Mesothelial cell of epicardium (in vitro differentiated cells): ENCODE results near the gene LAMB3. TPM values are rescaled to one million over a fixed set of nuclear protein-coding genes. Genes with fewer than 3 reads are reported as not detected.

Source experiments
- DNase-seq, 2 experiments: peaks; one replicate each; pipeline ENCODE4 v3.0.0; 2021; ENCODE audit warnings: low spot score in 2 of 2; ENCODE audit not compliant: unreplicated experiment in 2 of 2
- H3K27ac Mint-ChIP-seq: 2 replicates; pipeline ENCODE4 v1.8.0; 2021; ENCODE audit warnings: mixed read lengths
- H3K27me3 Mint-ChIP-seq: 2 replicates; pipeline ENCODE4 v1.8.0; 2021; ENCODE audit warnings: low read depth, mixed read lengths
- H3K36me3 Mint-ChIP-seq: 2 replicates; pipeline ENCODE4 v1.8.0; 2021; ENCODE audit warnings: mixed read lengths
- H3K4me1 Mint-ChIP-seq: 2 replicates; pipeline ENCODE4 v1.8.0; 2021; ENCODE audit warnings: mixed read lengths
- H3K4me3 Mint-ChIP-seq: 2 replicates; pipeline ENCODE4 v1.8.0; 2021; ENCODE audit warnings: mild to moderate bottlenecking, moderate library complexity, mixed read lengths
- H3K9me3 Mint-ChIP-seq: 2 replicates; pipeline ENCODE4 v1.8.0; 2021; ENCODE audit warnings: mixed read lengths
- total RNA-seq: library from RNA; stranded (reverse); gene quantifications from 3 replicates; pipeline ENCODE4 v1.2.1, GENCODE V29; 2021
- TF ChIP-seq, protein P1 (sequence below): fragments of 200-600 bp; sonication (generic); IDR thresholded peaks from one replicate; pipeline ENCODE4 v1.5.0; 2021; ENCODE audit warnings: antibody characterized with exemption; ENCODE audit not compliant: unreplicated experiment

The LAMB3 gene
- total RNA-seq, 1 donor from 2014 or later: 34.7 TPM

DNA sequence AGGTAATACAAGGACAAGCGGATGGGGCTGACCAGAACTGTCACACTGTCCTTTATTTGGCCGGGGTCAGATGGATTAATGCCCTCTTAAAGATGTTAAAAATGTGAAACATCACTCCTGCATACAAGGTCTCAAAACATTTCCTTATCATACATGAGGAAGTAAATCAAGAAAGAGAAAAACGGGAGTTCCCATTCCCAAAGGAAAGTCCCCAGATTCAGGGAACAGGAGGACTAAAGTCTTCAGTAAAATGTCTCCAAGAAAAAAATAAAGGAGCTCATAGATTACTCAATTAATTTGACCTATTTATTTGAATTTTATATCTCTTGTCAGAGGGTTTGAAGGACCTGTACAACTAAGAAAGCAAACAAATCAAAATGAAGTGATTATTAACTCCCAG, 39.0 kb upstream of the LAMB3 start:
- Mint-ChIP-seq H3K4me3 (no peak overlapping the region), H3K27me3 (peaks cover 32% of the 10 kb centered on the region), H3K27ac (no peak overlapping the region), H3K36me3 (no peaks in the 10 kb centered on the region), H3K9me3 (no peaks in the 10 kb centered on the region), H3K4me1 (peaks cover 16% of the 10 kb centered on the region)
- no peak for DNase-seq
- TF ChIP-seq, protein P1, sequence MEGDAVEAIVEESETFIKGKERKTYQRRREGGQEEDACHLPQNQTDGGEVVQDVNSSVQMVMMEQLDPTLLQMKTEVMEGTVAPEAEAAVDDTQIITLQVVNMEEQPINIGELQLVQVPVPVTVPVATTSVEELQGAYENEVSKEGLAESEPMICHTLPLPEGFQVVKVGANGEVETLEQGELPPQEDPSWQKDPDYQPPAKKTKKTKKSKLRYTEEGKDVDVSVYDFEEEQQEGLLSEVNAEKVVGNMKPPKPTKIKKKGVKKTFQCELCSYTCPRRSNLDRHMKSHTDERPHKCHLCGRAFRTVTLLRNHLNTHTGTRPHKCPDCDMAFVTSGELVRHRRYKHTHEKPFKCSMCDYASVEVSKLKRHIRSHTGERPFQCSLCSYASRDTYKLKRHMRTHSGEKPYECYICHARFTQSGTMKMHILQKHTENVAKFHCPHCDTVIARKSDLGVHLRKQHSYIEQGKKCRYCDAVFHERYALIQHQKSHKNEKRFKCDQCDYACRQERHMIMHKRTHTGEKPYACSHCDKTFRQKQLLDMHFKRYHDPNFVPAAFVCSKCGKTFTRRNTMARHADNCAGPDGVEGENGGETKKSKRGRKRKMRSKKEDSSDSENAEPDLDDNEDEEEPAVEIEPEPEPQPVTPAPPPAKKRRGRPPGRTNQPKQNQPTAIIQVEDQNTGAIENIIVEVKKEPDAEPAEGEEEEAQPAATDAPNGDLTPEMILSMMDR: no peak

DNA sequence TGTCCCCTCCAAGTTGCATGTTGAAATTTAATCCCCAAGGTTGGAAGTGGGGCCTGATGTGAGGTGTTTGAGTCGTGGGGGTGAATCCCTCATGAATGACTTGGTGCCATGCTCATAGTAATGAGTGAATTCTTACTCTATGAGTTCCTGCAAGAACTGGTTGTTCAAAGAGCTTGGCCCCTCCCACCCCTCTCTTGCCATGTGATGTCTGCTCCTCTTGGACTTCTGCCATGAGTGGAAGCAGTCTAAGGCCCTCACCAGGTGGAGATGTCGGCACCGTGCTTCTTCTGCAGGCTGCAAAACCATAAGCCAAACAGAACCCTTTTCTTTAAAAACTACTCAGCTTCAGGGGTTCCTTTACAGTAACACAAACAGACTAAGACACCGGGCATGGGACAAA, 37.3 kb upstream of the LAMB3 start:
- H3K9me3 Mint-ChIP-seq: no peaks in the 10 kb centered on the region
- DNase-seq: no peak
- peaks cover 18% of the 10 kb centered on the region for H3K27me3 Mint-ChIP-seq
- H3K4me3 Mint-ChIP-seq: no peak overlapping the region
- no peaks in the 10 kb centered on the region for H3K36me3 Mint-ChIP-seq
- H3K27ac Mint-ChIP-seq: no peak overlapping the region
- H3K4me1 Mint-ChIP-seq: peaks cover 20% of the 10 kb centered on the region
- TF ChIP-seq, protein P1: no peak

DNA sequence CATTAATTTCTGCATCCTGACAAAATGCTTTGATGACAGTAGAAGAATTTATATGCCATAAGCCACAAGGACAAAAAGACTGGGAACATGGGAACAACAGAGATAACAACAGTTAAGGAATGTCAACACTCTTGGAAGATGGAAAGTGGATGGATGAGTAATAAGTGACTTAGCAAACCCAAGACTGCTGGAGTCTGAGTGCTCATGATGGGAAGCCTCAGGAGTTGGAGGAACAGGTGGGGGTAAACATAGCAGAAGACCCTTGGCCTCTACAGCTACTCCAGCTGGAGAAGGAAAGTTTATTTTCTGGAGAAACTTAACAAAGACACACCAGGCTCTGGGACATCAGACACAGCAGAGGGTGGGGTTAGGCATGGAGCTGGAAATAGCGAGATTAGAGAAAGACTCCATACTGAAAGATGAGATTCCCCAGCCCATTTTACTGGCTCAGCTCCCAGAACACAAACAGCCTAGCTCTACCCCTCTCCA, 36.6 kb upstream of the LAMB3 start:
- no peak for DNase-seq
- no peaks in the 10 kb centered on the region for H3K9me3 Mint-ChIP-seq
- peak overlapping the region; percentile 31 for H3K27ac Mint-ChIP-seq
- H3K36me3 Mint-ChIP-seq: no peaks in the 10 kb centered on the region
- peaks cover 20% of the 10 kb centered on the region for H3K4me1 Mint-ChIP-seq
- H3K4me3 Mint-ChIP-seq: no peak overlapping the region
- H3K27me3 Mint-ChIP-seq: peaks cover 12% of the 10 kb centered on the region
- TF ChIP-seq, protein P1: no peak

DNA sequence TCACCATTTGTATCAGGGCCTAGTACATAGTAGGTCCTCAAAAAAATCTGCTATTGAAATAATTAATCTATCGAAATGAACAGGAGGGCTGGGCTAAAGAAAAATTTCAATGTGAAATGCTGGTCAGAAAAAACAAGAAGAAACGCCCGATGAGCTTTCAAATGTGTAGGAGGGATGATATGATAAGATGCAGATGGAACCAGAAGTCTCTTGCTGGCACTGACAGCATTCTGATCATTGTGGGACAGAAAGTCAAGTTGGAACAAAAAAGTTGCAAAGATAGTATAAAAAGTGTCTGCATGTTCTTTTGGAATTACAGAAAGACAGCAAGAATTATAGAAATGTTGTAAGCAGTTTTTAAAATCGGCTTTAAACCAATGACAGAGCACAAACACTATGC, 34.1 kb upstream of the LAMB3 start:
- TF ChIP-seq, protein P1: no peak
- peaks cover 22% of the 10 kb centered on the region for H3K27me3 Mint-ChIP-seq
- H3K9me3 Mint-ChIP-seq: peaks cover 2% of the 10 kb centered on the region
- H3K27ac Mint-ChIP-seq: no peak overlapping the region
- peaks cover 14% of the 10 kb centered on the region for H3K4me1 Mint-ChIP-seq
- H3K4me3 Mint-ChIP-seq: no peak overlapping the region
- no peaks in the 10 kb centered on the region for H3K36me3 Mint-ChIP-seq
- no peak for DNase-seq

DNA sequence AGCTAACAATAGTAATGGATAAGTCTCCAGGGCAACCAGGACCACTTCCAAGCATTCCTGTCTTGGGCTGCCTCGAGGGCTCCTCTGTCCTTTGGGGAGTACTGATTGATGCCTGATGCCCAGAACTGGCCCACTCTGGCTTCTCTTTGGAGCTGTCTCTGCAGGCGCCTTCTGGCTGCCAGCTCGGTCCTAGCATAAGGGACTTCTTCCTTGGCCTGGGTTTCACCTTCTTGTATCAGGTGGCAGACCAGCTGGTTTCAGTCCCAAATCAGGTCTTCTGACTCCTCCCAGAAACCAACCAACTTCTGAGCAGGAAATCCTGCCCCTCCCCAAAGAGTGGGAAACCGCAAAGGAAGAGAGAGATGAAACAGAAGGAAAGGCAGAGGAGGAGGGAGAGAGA, 33.6 kb upstream of the LAMB3 start:
- TF ChIP-seq, protein P1: no peak
- Mint-ChIP-seq H3K27me3 (peaks cover 27% of the 10 kb centered on the region), H3K27ac (no peak overlapping the region)

DNA sequence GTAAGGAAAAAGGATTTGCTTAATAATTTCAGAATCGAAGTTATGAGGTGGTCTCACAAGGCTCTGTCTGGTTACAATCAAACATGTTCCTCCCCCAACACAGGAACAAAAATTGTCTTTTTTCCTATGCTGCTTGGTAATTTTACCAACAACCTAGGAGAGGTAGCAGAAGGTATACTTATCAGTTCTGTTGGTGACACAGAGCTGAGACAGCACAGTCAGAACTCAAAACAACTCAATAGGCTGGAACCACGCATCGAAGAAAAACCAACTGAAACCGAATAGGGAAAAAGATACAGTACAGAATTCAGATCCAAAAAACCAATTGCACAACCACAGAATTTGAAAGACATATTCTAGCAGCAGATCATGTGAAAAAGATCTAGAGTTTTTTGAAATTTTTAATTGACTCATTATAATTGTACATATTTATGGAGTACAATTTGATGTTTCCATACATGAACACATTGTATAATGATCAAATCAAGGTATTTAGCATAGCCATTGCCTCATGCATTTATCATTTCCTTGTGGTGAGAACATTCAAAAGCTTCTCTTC, 26.8 kb upstream of the LAMB3 start:
- no peak overlapping the region for H3K27ac Mint-ChIP-seq
- no peak overlapping the region for H3K4me3 Mint-ChIP-seq
- TF ChIP-seq, protein P1: no peak
- no peaks in the 10 kb centered on the region for H3K36me3 Mint-ChIP-seq
- peaks cover 6% of the 10 kb centered on the region for H3K9me3 Mint-ChIP-seq
- peaks cover 15% of the 10 kb centered on the region for H3K4me1 Mint-ChIP-seq
- peaks cover 90% of the 10 kb centered on the region for H3K27me3 Mint-ChIP-seq
- DNase-seq: no peak

More for the DNA sequence above, 33.6 kb upstream of the LAMB3 start:
- Mint-ChIP-seq H3K4me1 (peaks cover 10% of the 10 kb centered on the region), H3K4me3 (no peak overlapping the region), H3K9me3 (peaks cover 6% of the 10 kb centered on the region), H3K36me3 (no peaks in the 10 kb centered on the region)
- DNase-seq: no peak
